ENCODE results near the gene BCKDHB. TPM values are rescaled to one million over a fixed set of nuclear protein-coding genes. Genes with fewer than 3 reads are reported as not detected.
"Not testable (repeated sequence)": the region's sequence is repeated elsewhere in the genome, so short reads cannot be mapped to it uniquely, and the experiment has no call there.

Gene BCKDHB
- total RNA-seq, 1 donor, result 11.7 TPM

DNA sequence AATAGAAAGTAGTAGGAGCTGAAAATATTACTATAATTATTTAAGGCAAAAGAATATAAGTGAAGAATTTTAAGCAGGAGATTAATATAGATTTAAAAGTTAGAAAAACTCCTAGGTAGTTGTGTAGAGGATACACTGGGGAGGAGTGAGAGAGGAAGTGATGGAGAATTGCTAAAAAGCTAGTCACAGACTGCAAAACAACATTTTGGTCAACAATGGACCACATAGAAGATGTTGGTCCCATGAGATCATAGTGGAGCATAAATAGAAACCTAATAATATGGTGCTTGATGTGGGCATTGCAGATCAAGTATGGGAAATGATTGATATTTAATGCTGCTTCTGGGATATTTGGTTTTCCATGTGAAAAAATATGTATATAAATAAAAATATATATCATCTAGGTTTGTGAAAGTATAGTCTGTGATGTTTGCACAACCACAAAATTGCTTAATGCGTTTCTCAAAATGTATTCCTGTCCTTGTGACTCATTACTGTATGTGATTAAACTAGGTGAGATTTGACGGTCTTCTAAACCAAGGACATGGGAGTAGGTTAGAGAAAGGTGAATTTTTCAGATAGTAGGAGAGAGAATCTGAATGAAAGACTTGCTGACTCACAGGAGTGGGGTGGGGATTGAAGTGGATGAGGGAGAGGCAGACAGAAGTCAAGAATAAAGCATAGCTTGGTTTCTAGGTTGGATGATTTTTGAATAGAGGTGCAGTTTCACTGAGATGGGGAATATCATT, 174.0 kb downstream of the BCKDHB start:
- no peak overlapping the region for H3K4me3 ChIP-seq (ENCODE audit: low read depth, low read length)
- peak; percentile 8 for DNase-seq (ENCODE audit: low read depth)
- TF ChIP-seq, protein P1, sequence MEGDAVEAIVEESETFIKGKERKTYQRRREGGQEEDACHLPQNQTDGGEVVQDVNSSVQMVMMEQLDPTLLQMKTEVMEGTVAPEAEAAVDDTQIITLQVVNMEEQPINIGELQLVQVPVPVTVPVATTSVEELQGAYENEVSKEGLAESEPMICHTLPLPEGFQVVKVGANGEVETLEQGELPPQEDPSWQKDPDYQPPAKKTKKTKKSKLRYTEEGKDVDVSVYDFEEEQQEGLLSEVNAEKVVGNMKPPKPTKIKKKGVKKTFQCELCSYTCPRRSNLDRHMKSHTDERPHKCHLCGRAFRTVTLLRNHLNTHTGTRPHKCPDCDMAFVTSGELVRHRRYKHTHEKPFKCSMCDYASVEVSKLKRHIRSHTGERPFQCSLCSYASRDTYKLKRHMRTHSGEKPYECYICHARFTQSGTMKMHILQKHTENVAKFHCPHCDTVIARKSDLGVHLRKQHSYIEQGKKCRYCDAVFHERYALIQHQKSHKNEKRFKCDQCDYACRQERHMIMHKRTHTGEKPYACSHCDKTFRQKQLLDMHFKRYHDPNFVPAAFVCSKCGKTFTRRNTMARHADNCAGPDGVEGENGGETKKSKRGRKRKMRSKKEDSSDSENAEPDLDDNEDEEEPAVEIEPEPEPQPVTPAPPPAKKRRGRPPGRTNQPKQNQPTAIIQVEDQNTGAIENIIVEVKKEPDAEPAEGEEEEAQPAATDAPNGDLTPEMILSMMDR (IDR thresholded peaks at IDR 0.05; ENCODE audit: insufficient read depth, low read depth, low read length), result no peak

DNA sequence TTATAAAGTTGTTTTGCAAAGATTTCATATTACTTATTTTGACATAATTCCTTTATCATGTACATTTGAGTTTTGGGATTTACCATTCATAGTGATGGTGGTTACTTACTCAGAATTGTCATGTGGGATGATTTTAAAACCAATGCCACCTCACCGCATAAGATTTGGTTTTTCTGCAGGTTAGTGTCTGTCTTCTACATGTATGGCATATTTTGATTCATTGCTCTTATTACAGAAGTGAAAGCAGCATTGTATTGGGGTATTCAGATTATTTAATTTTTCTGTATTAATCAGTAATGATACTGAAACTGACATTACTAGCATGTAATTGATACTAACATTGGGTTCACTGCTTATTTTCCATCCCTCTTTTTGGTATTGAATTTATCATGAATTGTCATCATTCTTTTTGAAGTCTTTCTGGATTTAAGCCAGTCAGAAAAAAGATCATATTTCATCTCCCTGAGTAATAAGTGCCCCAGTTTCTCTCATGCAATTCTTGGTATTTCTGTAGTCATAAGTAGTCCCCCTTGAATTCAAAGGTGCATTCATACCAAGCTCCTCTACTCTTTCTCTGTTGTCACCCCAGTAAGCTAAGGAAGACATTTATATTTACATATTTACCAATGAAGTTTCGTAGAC, 176.6 kb downstream of the BCKDHB start:
- no peak overlapping the region for H3K4me3 ChIP-seq (ENCODE audit: low read depth, low read length)
- TF ChIP-seq, protein P1 (IDR thresholded peaks at IDR 0.05; ENCODE audit: insufficient read depth, low read depth, low read length), result no peak
- no peak for DNase-seq (ENCODE audit: low read depth)

GRCh38 chr6:80287112-80287511, 180.6 kb downstream of the BCKDHB start:
- H3K4me3 ChIP-seq (ENCODE audit: low read depth, low read length), result no peak overlapping the region
- DNase-seq (ENCODE audit: low read depth), result no peak
- TF ChIP-seq, protein P1 (IDR thresholded peaks at IDR 0.05; ENCODE audit: insufficient read depth, low read depth, low read length), result no peak

DNA sequence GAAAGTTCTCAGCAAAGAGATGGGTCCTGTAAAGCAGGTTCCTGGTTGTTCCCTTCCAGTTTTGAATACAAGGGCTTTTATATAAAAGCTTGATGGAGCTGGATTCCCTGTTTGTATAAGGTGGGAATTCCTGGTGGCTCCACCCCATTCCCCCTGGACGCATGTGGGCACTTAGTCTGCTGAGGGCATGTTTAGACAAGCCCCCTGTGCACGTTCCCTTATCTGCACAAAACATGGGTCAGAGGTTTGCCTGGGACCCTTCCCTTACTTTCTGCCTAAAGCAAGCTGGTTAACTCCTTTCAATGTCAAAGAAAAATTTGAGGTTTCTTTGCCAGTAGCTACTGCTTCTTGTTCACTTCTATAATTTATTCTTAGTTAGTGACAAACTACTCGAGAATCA, 181.1 kb downstream of the BCKDHB start:
- TF ChIP-seq, protein P1 (IDR thresholded peaks at IDR 0.05; ENCODE audit: insufficient read depth, low read depth, low read length), result no peak
- no peak overlapping the region for H3K4me3 ChIP-seq (ENCODE audit: low read depth, low read length)
- DNase-seq (ENCODE audit: low read depth), result no peak

DNA sequence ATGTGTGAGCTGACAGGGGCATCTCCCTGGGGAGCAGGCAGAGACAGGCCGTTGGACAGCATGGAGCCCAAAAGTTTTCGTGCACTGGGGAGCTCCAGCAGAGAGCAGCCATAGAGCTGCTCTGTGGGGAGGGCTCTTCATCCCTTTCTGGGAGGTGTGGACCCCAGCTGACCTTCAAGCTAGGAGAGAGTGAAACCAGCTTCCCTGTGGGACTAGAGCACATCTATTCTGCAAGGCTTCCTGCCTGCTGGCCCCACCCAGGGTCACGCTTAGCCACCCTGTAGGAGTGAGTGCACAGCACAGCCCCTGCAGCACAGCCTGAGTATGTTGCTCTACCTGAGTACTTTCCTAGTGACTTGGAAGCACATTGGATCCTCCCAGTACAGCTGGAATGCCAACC, 183.3 kb downstream of the BCKDHB start:
- TF ChIP-seq, protein P1 (IDR thresholded peaks at IDR 0.05; ENCODE audit: insufficient read depth, low read depth, low read length), result no peak
- DNase-seq (ENCODE audit: low read depth), result no peak
- H3K4me3 ChIP-seq (ENCODE audit: low read depth, low read length), result no peak overlapping the region

DNA sequence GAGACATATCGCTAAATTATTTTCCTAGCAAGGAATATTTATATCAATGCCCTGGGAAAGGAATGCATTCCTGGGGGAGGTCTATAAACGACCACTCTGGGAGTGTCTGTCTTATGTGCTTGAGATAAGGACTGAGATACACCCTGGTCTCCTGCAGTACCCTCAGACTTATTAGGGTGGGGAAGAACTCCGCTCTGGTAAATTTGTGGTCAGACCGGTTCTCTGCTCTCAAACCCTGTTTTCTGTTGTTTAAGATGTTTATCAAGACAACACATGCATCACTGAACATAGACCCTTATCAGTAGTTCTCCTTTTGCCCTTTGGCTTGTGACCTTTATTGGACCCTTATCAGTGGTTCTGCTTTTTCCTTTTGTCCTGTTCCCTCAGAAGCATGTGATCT, 188.1 kb downstream of the BCKDHB start:
- not testable (repeated sequence) for H3K4me3 ChIP-seq (ENCODE audit: low read depth, low read length)

GRCh38 chr6:80302716-80303115, 196.2 kb downstream of the BCKDHB start:
- no peak overlapping the region for H3K4me3 ChIP-seq (ENCODE audit: low read depth, low read length)
- DNase-seq (ENCODE audit: low read depth), result no peak
- TF ChIP-seq, protein P1 (IDR thresholded peaks at IDR 0.05; ENCODE audit: insufficient read depth, low read depth, low read length), result no peak

More for the DNA sequence above, 188.1 kb downstream of the BCKDHB start:
- not testable (repeated sequence) for DNase-seq (ENCODE audit: low read depth)

Data from fibroblast of villous mesenchyme (primary cell).